Prostate gland (tissue), 2 donors: ENCODE results near the gene BLOC1S3. TPM values are rescaled to one million over a fixed set of nuclear protein-coding genes. Genes with fewer than 3 reads are reported as not detected.

Experiments used
- DNase-seq: peaks from one replicate; pipeline ENCODE4 v3.0.0-alpha.2; 2019; ENCODE audit warnings: low spot score
- H3K27ac ChIP-seq, 2 donors: fragments of 200-600 bp; sonication (generic); 2 replicates each; pipeline ENCODE4 v1.5.1; 2017 to 2019
- H3K27me3 ChIP-seq: fragments of 200-600 bp; sonication (generic); replicated peaks from 2 replicates; pipeline ENCODE4 v1.5.1; 2019; ENCODE audit not compliant: insufficient read depth
- H3K36me3 ChIP-seq, 2 donors: fragments of 200-600 bp; sonication (generic); 1 replicate in 1 of 2; 2 replicates in 1 of 2; pipeline versions ENCODE4 v1.5.1 to v1.8.1; 2017 to 2019
- H3K4me1 ChIP-seq: fragments of 200-600 bp; sonication (generic); replicated peaks from 2 replicates; pipeline ENCODE4 v1.5.1; 2019
- H3K4me3 ChIP-seq, 2 donors: fragments of 200-600 bp; sonication (generic); 2 replicates each; pipeline ENCODE4 v1.5.1; 2017 to 2019
- H3K9me3 ChIP-seq: fragments of 200-600 bp; sonication (generic); 2 replicates; pipeline ENCODE4 v1.5.1; 2017
- CTCF ChIP-seq, 4 experiments: fragments of 200-600 bp in 2 of 4; fragments of 450-650 bp in 2 of 4; sonication (generic) in 2 of 4; IDR thresholded peaks; 1 replicate in 3 of 4; 2 replicates in 1 of 4; pipeline ENCODE4 v1.5.1; 2016 to 2019; ENCODE audit warnings: antibody characterized with exemption in 4 of 4, mild to moderate bottlenecking in 2 of 4, moderate library complexity in 2 of 4
- POLR2A ChIP-seq: fragments of 450-650 bp; IDR thresholded peaks from one replicate; pipeline ENCODE4 v1.6.1; 2016; ENCODE audit warnings: antibody characterized with exemption, mild to moderate bottlenecking
- POLR2AphosphoS5 ChIP-seq: sonication (generic); formaldehyde crosslinking; IDR thresholded peaks from one replicate; pipeline ENCODE4 v1.6.1; 2017; ENCODE audit warnings: antibody characterized with exemption
- WGBS: methylation state at CpG from one replicate; pipeline ENCODE4 v1.1.5; 2018; 5-methylcytosine and 5-hydroxymethylcytosine counted together
- intact Hi-C: fragments of 100-400 bp; cut with DNase I; formaldehyde crosslinking; loops from one replicate; pipeline ENCODE4 v1.14.2; 2022
- total RNA-seq, 2 donors: library from RNA; depleted of rRNA; stranded (reverse); fragments of >200 nt; gene quantifications; one replicate each; pipeline ENCODE4 v1.1.0, GENCODE V29; 2016

BLOC1S3 gene
- total RNA-seq, 2 donors from 2014 or later = 21.4 to 30.4 TPM

DNA sequence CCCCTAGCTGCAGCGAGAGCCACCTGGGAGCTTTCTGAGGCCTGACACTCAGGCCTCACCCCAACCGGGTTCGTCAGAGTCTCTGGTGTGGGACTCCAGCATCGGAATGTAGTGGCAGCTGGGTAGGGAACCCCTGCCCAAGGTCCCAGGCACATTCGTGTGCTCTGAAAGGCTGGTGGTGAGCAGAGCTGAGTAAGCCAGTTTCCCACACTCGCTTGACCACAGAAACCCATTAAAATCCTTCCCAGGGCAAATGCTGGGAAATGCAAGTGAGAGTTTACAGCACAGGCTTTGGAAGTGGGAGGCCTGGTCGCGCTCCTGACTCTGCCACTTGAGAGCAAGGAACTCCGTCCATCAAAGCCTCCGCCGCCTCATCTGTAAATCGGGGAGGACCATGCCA is 4.8 kb upstream of the BLOC1S3 start:
- H3K27me3 ChIP-seq = no peaks in the 10 kb centered on the region
- WGBS = 80% methylated on average over 12 of the region's 12 CpGs

DNA sequence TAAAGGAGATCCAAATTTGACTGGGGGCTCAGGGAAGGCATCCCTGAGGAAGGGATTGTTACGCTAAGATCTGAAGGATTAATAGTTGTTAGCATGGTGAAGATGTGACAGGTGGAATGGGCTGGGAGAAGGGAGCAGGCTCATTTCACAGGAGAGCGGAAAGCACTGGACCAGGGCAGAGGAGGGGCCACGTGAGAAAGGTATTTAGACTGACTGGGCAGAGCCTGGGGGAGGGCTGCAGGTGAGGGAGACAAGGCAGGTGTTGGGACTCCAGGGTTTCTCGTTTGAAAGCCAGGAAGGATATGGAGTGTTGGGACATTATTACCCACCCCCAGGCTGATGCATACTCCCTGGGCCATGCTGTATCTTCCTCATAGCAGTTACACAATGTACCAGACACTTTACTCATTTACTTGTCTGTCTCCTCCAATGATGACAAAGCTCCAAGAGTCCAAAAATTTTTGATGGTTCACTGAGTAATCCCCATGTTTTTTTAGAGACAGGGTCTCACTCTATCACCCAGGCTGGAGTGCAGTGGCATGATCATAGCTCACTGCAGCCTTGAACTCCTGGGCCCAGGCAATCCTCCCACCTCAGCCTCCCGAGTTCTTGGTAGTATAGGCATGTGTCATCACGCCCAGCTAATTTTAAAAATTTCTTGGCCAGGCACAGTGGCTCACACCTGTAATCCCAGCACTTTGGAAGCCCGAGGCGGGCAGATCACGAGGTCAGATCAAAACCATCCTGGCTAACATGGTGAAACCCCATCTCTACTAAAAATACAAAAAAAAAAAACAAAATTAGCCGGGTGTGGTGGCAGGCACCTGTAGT is 2.9 kb upstream of the BLOC1S3 start:
- no peaks in the 10 kb centered on the region for H3K27me3 ChIP-seq
- H3K9me3 ChIP-seq = no peaks in the 10 kb centered on the region
- no peak overlapping the region for H3K4me3 ChIP-seq
- no peaks in the 10 kb centered on the region for H3K36me3 ChIP-seq
- intact Hi-C loops = no loop called here
- DNase-seq = no peak
- H3K4me1 ChIP-seq = peaks cover 5% of the 10 kb centered on the region
- 68% methylated on average over 10 of the region's 10 CpGs for WGBS
- TF ChIP-seq POLR2A (no peak), CTCF (IDR thresholded peaks at IDR 0.05) (no peak), POLR2AphosphoS5 (no peak)
- H3K27ac ChIP-seq = no peak overlapping the region

More for the DNA sequence above, 4.8 kb upstream of the BLOC1S3 start:
- Histone ChIP-seq H3K27ac (no peak overlapping the region), H3K4me1 (peaks cover 3% of the 10 kb centered on the region), H3K9me3 (no peaks in the 10 kb centered on the region), H3K4me3 (no peak overlapping the region), H3K36me3 (no peaks in the 10 kb centered on the region)
- intact Hi-C loops = no loop called here
- TF ChIP-seq CTCF (IDR thresholded peaks at IDR 0.05) (no peak), POLR2A (no peak), POLR2AphosphoS5 (no peak)
- DNase-seq = no peak

DNA sequence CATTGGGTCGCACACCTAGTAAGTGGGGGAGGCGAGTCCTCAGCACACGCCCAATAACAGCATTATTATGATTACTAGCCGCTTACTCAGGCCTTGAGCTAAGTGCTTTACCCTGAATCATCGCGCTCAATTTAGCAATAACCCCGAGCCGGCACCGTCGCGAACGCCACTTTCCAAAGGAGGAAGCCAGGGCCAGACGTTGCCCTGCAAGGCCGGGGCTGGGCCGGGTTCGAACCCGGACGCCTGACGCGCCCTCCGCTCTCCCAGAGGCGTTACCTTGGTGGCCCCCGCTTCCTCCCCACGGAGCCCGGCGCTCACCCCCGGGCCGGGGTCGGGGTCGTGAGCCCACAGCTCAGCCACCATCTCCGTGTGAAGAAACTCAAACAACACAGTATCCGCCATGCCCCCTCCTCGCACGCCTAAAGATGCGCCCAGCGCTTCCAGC is 745 bp upstream of the BLOC1S3 start, which contains the start of gene TRAPPC6A:
Gene TRAPPC6A (minus strand): TSS at position 421 of the 445 bp plus-strand sequence. CDS start 19 bp downstream, at position 402.
- H3K27me3 ChIP-seq = no peaks in the 10 kb centered on the region
- DNase-seq = no peak
- peak within 1 kb of the TSS; percentile 68 to 96 for H3K4me3 ChIP-seq
- intact Hi-C loops = loop anchor here (2.0 kb wide), 1 partner anchor 87 kb away; no protein-coding TSS in a partner anchor
- TF ChIP-seq POLR2A (peak; percentile 68), CTCF (IDR thresholded peaks at IDR 0.05) (no peak), POLR2AphosphoS5 (no peak)
- WGBS = under 1% methylated on average over 36 of the region's 36 CpGs
- peaks cover 2% of the 10 kb centered on the region for H3K4me1 ChIP-seq
- H3K9me3 ChIP-seq = no peaks in the 10 kb centered on the region
- no peaks in the 10 kb centered on the region for H3K36me3 ChIP-seq
- H3K27ac ChIP-seq = peak within 1 kb of the TSS; percentile 87 to 93

DNA sequence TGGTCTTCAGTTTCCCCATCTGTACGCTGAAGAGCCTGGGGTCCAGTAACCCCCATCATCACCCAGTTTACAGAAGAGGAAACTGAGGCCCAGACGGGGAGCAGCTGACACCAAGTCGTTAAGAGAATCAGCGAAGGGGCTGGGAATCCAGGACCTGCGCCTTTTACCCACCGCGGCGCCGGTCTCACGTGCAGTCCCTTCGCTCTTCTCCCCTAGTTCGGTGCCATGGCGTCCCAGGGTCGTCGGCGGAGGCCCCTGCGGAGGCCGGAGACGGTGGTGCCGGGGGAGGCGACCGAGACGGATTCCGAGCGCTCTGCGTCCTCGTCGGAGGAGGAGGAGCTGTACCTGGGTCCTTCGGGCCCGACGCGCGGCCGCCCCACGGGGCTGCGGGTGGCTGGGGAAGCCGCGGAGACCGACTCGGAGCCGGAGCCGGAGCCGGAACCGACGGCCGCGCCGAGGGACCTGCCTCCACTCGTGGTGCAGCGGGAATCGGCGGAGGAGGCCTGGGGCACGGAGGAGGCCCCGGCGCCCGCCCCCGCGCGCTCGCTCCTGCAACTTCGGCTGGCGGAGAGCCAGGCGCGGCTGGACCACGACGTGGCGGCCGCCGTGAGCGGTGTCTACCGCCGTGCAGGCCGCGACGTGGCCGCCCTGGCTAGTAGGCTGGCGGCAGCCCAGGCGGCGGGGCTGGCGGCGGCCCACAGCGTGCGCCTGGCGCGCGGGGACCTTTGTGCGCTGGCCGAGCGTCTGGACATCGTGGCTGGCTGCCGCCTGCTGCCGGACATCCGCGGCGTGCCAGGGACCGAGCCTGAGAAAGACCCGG is 698 bp downstream of the BLOC1S3 start:
- intact Hi-C loops = loop anchor here (2.0 kb wide), 1 partner anchor 88 kb away; no protein-coding TSS in a partner anchor

More for the DNA sequence above, 698 bp downstream of the BLOC1S3 start:
- WGBS = 2% methylated on average over 22 of the region's 97 CpGs
- TF ChIP-seq CTCF (IDR thresholded peaks at IDR 0.05) = no peak
- TF ChIP-seq POLR2AphosphoS5 = no peak
- no peak for TF ChIP-seq POLR2A
- H3K9me3 ChIP-seq = no peaks in the 10 kb centered on the region
- H3K4me3 ChIP-seq = peak overlapping the region; percentile 44 to 52
- peaks cover 2% of the 10 kb centered on the region for H3K4me1 ChIP-seq
- no peaks in the 10 kb centered on the region for H3K27me3 ChIP-seq
- H3K27ac ChIP-seq = peak overlapping the region; percentile 77 to 87
- H3K36me3 ChIP-seq = no peaks in the 10 kb centered on the region
- DNase-seq = no peak
